Mesodermal cell (in vitro differentiated cells): ENCODE data around the gene ARHGAP10.
"Not testable (repeated sequence)": the region's sequence is repeated elsewhere in the genome, so short reads cannot be mapped to it uniquely, and the experiment has no call there.

ENCODE experiments used
- H3K27ac ChIP-seq: 2 replicates; pipeline ENCODE4 v1.7.0; 2013; ENCODE audit warnings: mild to moderate bottlenecking, low read depth, low read length, moderate library complexity; ENCODE audit not compliant: severe bottlenecking
- H3K36me3 ChIP-seq: 2 replicates; pipeline ENCODE4 v1.7.1; 2013; ENCODE audit warnings: mild to moderate bottlenecking, low read length, moderate library complexity; ENCODE audit not compliant: control insufficient read depth, insufficient read depth
- H3K4me1 ChIP-seq: one replicate; pipeline ENCODE4 v1.7.1; 2013; ENCODE audit warnings: mild to moderate bottlenecking, low read length; ENCODE audit not compliant: insufficient read depth, control insufficient read depth, poor library complexity, severe bottlenecking
- H3K4me3 ChIP-seq: 2 replicates; pipeline ENCODE4 v1.7.0; 2013; ENCODE audit warnings: low read length, control low read depth, mild to moderate bottlenecking; ENCODE audit not compliant: insufficient read depth, poor library complexity, severe bottlenecking; ENCODE audit errors: extremely low read depth
- H3K9me3 ChIP-seq: 2 replicates; pipeline ENCODE4 v1.7.1; 2013; ENCODE audit warnings: mild to moderate bottlenecking, low read length, moderate library complexity; ENCODE audit not compliant: control insufficient read depth
- WGBS, 2 experiments: methylation state at CpG; one replicate each; pipeline ENCODE4 v1.1.5; 2013; ENCODE audit warnings: missing lambda C conversion rate in 2 of 2; ENCODE audit not compliant: insufficient coverage in 2 of 2; 5-methylcytosine and 5-hydroxymethylcytosine counted together

Gene ARHGAP10

GRCh38 chr4:147874109-147874508 lies 142.2 kb downstream of the ARHGAP10 start:
- Histone ChIP-seq H3K4me3 (no peak overlapping the region), H3K4me1 (peaks cover 5% of the 10 kb centered on the region), H3K9me3 (no peaks in the 10 kb centered on the region), H3K27ac (no peak overlapping the region), H3K36me3 (peaks cover 22% of the 10 kb centered on the region)
- WGBS, 2 experiments: 90% methylated on average over 2 of the region's 5 CpGs; no CpG with 5 or more reads in 1 of the 2 experiments

DNA sequence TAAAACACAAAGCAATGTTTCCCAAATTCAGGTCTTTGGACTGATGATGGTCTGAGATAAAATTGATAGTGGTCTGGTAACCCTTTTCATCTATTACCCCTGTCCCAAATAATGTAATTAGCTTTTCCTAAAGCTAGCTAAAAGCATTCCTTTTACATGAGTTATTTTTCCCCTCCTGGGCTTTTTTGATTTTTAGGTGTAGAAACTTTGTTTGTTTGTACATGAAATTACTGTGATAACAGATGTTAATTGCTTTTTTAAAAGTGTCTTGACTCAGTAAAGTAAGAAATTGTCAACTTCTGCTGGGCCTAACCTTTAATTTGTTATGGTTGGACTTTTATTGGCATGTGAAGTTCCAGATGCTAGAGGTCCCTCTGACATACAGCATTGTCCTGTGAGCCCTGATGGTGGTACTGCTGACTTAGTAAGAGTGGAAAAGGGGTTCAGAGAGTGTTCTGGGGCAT lies 145.5 kb downstream of the ARHGAP10 start:
- Histone ChIP-seq H3K4me3 (no peak overlapping the region), H3K27ac (no peak overlapping the region), H3K4me1 (peaks cover 5% of the 10 kb centered on the region), H3K36me3 (peaks cover 27% of the 10 kb centered on the region), H3K9me3 (no peaks in the 10 kb centered on the region)

- Histone ChIP-seq H3K4me1 (peaks cover 5% of the 10 kb centered on the region), H3K9me3 (no peaks in the 10 kb centered on the region), H3K27ac (no peak overlapping the region), H3K4me3 (no peak overlapping the region), H3K36me3 (peaks cover 28% of the 10 kb centered on the region)
- WGBS, 2 experiments: no CpG with 5 or more reads among the region's 1 CpG
These were observed 147.8 kb downstream of the ARHGAP10 start for GRCh38 chr4:147879676-147880075.

GRCh38 chr4:147880511-147880910 lies 148.6 kb downstream of the ARHGAP10 start:
- no peak overlapping the region for H3K4me3 ChIP-seq
- H3K4me1 ChIP-seq: peaks cover 5% of the 10 kb centered on the region
- H3K27ac ChIP-seq: no peak overlapping the region
- WGBS, 2 experiments: 100% methylated on average over 1 of the region's 3 CpGs; no CpG with 5 or more reads in 1 of the 2 experiments
- H3K36me3 ChIP-seq: peaks cover 26% of the 10 kb centered on the region
- H3K9me3 ChIP-seq: no peaks in the 10 kb centered on the region

DNA sequence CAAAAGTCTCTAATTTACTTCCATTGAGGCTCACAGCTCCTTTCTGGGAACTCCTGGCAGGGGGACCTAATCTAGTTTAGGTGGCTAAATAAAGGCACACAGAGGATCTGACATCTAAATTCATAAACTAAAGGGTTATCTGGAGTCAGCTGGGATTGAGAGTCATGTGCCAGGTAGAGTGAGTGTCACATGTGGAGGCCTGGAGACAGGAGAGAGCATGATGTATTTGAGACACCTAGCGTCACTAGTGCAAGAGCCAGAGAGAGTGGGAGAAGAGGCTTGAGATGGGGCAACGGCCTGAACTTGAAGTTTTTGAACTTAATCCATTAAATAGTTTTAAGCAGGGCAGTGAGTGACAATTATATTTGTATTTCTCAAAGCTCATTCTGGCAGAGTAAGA lies 152.6 kb downstream of the ARHGAP10 start:
- whole genome bisulfite sequencing, 2 experiments: 100% methylated on average over 1 to 2 of the region's 2 CpGs
- Histone ChIP-seq H3K27ac (no peak overlapping the region), H3K36me3 (peaks cover 25% of the 10 kb centered on the region), H3K4me1 (no peaks in the 10 kb centered on the region), H3K4me3 (no peak overlapping the region), H3K9me3 (no peaks in the 10 kb centered on the region)

- H3K9me3 ChIP-seq, H3K27ac ChIP-seq, H3K4me1 ChIP-seq, H3K4me3 ChIP-seq: not testable (repeated sequence)
- peaks cover 25% of the 10 kb centered on the region for H3K36me3 ChIP-seq
- 83% methylated on average over 1 of the region's 1 CpG; no CpG with 5 or more reads in 1 of the 2 experiments for WGBS, 2 experiments
These were observed 153.3 kb downstream of the ARHGAP10 start for GRCh38 chr4:147885216-147885615.

DNA sequence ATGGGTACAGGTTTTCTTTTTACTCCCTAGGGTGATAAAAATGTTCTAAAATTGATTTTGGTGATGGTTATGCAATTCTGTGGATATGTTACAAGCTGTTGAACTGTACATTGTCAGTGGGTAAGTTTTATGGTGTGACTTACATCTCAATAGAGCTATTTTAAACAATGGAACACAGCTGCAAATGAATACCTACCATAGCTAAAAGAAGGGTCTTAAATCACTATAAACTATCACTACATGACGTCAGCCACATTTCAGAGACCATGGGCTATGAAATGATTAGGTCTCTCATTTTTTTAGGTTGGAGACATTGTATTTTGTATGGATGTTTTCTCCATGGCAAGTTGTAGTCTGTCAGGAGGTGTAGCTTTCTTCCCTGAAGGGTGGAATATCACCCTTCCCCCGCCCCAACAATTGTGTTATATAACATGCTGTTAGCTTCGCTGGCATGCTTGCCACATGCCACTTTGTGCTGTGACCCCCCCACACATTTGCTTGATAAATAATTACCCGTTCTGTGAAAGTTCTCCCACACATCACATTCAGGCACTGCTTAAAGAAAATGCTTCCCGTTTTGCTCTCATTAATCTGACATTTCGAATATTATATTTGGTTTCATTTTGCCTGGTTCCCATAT lies 159.7 kb downstream of the ARHGAP10 start:
- Histone ChIP-seq H3K36me3 (peaks cover 3% of the 10 kb centered on the region), H3K4me3 (no peak overlapping the region), H3K4me1 (no peaks in the 10 kb centered on the region), H3K27ac (no peak overlapping the region), H3K9me3 (no peaks in the 10 kb centered on the region)
- WGBS, 2 experiments: 96 to 100% methylated on average over 1 to 4 of the region's 6 CpGs

GRCh38 chr4:147899512-147899911 lies 167.6 kb downstream of the ARHGAP10 start:
- no CpG with 5 or more reads among the region's 2 CpGs for WGBS, 2 experiments
- Histone ChIP-seq H3K27ac (no peak overlapping the region), H3K4me1 (no peaks in the 10 kb centered on the region), H3K9me3 (peaks cover 7% of the 10 kb centered on the region), H3K36me3 (peaks cover 15% of the 10 kb centered on the region), H3K4me3 (no peak overlapping the region)

- no peak overlapping the region for H3K4me3 ChIP-seq
- no peaks in the 10 kb centered on the region for H3K4me1 ChIP-seq
- H3K9me3 ChIP-seq: peaks cover 7% of the 10 kb centered on the region
- no CpG with 5 or more reads among the region's 2 CpGs for WGBS, 2 experiments
- peaks cover 15% of the 10 kb centered on the region for H3K36me3 ChIP-seq
- no peak overlapping the region for H3K27ac ChIP-seq
These were observed 169.5 kb downstream of the ARHGAP10 start for GRCh38 chr4:147901388-147901787.

GRCh38 chr4:147901916-147902315 lies 170.0 kb downstream of the ARHGAP10 start:
- Histone ChIP-seq H3K9me3 (peaks cover 7% of the 10 kb centered on the region), H3K36me3 (peaks cover 15% of the 10 kb centered on the region), H3K4me1 (no peaks in the 10 kb centered on the region), H3K4me3 (no peak overlapping the region), H3K27ac (no peak overlapping the region)
- WGBS, 2 experiments: no CpG with 5 or more reads among the region's 2 CpGs

DNA sequence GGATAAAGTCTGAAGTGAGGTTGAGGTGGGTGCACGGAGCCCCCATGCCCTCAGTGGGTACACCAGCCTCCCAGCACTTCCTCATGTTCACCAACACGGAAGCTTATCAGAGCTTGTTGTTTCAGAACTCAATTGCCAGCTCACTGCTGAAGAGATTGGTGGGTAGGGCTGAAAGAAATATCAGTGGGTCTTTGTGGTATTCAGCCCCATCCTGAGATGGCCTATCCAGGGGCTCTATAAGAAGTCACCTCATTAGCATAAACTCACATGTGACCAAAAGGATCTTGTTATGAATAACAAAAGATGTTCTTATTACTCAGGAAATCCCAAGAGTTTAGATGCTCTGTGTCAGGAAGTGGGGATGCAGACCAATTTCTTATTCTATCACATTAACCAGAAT lies 177.3 kb downstream of the ARHGAP10 start:
- H3K9me3 ChIP-seq: no peaks in the 10 kb centered on the region
- WGBS, 2 experiments: 100% methylated on average over 1 of the region's 2 CpGs; no CpG with 5 or more reads in 1 of the 2 experiments
- H3K4me3 ChIP-seq: no peak overlapping the region
- H3K36me3 ChIP-seq: peaks cover 26% of the 10 kb centered on the region
- no peak overlapping the region for H3K27ac ChIP-seq
- no peaks in the 10 kb centered on the region for H3K4me1 ChIP-seq
